ENCODE data around the gene GRAP. TPM values are rescaled to one million over a fixed set of nuclear protein-coding genes. Genes with fewer than 3 reads are reported as not detected.

GRAP gene
- total RNA-seq, 4 donors from 2014 or later: 2.4 to 8.1 (median 4.8) TPM

DNA sequence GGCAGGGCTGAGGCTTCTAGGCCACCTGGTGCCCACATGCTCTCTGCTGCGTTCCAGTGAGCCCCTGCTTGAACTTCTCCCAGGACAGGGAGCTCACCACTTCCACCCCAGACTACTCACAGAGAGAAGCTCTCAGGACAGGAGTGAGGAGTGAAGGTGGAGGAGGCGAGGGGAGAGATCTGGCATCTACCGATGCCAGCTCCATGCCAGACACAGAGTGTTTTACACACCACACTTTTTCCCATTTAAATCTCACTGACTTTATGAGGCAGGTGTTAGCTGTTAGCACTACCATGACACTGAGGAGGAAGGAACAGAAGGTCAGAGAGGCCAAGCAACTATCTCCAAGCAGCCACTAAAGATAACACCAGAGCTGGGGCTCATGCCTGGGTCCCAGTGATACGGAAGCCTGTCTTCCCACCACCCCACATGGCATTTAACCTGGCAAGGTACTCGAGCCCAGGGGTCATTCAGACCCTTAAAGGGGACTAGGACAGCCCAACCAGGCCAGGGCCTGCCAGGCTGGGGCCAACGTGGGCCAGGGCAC is 49.0 kb downstream of the GRAP start:
- no peak for TF ChIP-seq CTCF (IDR thresholded peaks at IDR 0.05; ENCODE audit: low read depth)

DNA sequence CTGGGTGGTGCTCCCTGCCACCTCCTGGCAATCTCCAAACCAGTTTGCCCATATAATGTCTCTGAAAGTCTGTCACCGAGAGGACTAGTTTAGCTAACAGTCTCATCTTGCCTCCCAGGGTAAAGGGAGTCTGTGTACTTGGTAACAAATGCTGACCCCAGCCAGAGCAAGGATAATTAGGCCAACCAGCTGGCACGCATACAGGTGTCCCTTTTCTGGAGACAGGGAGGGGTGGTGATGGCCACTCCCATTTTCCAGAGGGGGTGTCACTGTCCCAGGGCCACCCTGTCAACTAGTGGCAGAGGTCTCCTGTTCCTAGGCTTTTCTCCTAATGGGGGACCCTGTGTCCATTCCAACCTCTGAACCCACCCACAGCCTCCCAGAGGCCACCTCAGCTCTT is 50.3 kb downstream of the GRAP start:
- TF ChIP-seq CTCF (IDR thresholded peaks at IDR 0.05; ENCODE audit: low read depth): no peak

- TF ChIP-seq CTCF (IDR thresholded peaks at IDR 0.05; ENCODE audit: low read depth): no peak
These were observed 51.5 kb downstream of the GRAP start for GRCh38 chr17:18995220-18995619.

DNA sequence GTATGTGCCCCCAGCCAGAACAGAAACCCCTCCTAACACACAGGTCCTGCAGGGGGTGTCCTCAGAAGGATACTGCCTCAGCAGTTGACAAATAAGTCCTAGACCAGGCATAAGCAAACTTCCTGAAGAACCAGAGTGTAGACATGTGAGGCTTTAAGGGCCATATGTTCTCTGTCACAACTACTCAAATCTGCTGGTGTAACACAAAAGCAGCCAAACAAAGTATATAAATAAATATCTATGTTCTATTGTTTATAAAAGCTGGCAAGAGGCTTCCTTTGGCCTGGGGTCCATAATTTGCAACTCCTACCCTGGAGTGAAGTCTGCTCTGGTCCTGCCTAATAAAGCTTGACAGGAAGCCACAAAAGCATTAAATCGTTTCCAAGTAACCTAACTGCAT is 52.1 kb downstream of the GRAP start:
- no peak for TF ChIP-seq CTCF (IDR thresholded peaks at IDR 0.05; ENCODE audit: low read depth)

DNA sequence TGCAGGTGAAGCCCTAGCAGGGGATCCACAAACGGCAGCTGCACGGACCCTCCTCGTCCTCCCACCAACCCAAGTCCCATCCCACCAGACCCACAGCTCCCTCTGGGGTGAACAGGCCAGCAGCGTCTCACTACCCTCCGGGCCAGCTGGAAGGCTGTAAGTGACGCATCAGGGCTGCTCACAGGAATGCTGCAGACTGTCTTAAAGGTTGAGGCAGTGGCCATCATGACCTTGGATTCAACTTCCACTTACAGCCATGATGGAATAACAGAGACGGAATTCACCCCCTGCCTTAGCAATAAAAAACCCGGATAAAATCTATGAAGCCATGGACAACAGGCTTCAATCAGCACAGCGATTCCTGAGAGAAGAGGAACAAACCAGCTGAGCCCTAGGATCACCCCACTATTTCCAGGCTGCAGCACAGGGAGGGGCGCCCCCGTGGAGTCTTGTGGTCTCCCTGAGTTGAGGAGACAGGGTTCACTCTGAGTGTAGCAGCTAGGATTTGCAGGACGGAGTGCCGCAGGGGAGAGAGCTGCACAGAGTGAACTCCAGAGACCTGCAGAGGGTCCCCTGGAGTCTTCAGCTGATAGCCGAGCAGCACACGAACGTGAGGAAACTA is 52.7 kb downstream of the GRAP start:
- TF ChIP-seq CTCF (IDR thresholded peaks at IDR 0.05; ENCODE audit: low read depth): no peak

DNA sequence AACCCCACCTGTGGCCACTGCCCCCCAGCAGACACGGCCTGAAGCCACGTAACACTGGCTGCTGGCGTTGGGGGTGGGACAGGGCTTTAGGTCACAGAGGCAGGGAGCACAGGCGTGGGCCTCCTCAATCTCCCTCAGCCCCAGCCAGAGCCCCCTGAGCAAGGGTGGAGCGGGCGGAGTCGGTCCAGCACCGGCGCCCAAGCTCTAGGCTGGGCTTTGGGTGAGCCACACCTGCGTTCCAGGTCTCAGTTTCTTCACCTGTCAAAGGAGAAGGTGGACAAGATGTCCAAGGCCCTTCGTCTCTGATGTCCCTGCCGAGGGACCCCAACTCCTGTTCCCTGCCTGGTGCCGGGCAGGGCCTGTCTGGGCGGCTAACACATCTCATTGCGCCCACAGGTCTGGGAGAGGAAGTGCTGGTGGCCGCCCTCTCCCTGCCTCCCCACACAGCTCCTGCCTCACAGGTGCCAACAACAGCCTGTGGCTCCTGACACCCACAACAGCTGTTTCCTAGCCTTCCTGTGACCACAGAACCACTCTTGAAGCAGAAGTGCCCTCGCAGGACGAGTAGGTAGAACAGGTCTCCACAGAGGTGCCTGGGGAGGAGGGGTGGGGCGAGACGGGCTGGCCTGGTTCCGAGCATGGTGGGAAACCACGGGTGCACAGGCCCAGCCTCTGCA is 54.2 kb downstream of the GRAP start:
- no peak for TF ChIP-seq CTCF (IDR thresholded peaks at IDR 0.05; ENCODE audit: low read depth)

DNA sequence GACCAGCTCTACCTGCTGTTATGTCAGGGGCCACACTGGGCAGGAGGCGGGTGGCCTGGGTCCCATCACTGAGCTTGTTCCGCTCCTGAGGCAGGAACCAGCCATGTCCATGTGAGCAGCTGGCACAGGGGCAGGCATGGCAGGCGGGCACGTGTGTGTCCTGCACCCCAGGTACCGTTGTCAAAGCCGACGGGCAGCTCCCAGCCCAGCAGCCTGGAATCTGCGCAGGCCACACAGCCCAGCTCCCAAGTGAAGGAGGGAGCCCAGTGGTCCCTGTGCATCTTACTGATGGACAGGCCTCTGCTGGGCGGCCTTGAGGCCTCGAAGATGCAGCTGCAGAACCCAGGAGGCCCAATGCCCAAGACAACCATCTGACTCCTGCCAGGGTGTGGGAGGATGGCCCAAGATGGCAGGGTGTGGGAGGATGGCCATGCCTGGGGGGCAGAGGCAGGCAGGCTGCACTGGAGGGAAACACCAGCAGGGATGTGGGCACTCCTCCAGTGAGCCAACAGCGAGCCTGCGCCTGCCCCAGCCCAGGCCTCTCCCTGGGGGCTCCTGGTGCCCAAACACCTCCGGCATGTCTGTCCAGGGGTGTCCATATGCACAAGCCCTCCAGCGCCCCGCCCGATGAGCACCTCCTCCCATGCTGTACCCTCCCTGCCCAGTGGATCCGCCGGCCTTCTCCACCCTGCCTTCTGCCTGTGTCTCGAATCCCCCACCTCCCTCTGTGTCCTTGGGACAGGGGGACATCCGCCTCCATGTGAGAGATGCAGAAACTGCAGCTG is 55.0 kb downstream of the GRAP start:
- TF ChIP-seq CTCF (IDR thresholded peaks at IDR 0.05; ENCODE audit: low read depth): no peak
